ENCODE results near the gene ATG12.

- TF ChIP-seq, protein P1, sequence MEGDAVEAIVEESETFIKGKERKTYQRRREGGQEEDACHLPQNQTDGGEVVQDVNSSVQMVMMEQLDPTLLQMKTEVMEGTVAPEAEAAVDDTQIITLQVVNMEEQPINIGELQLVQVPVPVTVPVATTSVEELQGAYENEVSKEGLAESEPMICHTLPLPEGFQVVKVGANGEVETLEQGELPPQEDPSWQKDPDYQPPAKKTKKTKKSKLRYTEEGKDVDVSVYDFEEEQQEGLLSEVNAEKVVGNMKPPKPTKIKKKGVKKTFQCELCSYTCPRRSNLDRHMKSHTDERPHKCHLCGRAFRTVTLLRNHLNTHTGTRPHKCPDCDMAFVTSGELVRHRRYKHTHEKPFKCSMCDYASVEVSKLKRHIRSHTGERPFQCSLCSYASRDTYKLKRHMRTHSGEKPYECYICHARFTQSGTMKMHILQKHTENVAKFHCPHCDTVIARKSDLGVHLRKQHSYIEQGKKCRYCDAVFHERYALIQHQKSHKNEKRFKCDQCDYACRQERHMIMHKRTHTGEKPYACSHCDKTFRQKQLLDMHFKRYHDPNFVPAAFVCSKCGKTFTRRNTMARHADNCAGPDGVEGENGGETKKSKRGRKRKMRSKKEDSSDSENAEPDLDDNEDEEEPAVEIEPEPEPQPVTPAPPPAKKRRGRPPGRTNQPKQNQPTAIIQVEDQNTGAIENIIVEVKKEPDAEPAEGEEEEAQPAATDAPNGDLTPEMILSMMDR (IDR thresholded peaks at IDR 0.05): no peak
- TF ChIP-seq POLR2A (IDR thresholded peaks at IDR 0.05): no peak
These were observed 43.3 kb upstream of the ATG12 start for GRCh38 chr5:115884704-115885103.

Measured in uterus (tissue), 2 donors.